ENCODE results near the gene COA1.

Gene COA1

GRCh38 chr7:43590862-43591557, 138.3 kb downstream of the COA1 start:
- DNase-seq (ENCODE audit: low spot score): no peak

- DNase-seq (ENCODE audit: low spot score): no peak
These were observed 139.6 kb downstream of the COA1 start for GRCh38 chr7:43589728-43590127.

All from LoVo (cell line).